ENCODE results near the gene SIRT2. TPM values are rescaled to one million over a fixed set of nuclear protein-coding genes. Genes with fewer than 3 reads are reported as not detected.

Gene SIRT2
- total and polyA plus RNA-seq, 2 experiments from 2014 or later: 41.3 to 64.4 TPM

DNA sequence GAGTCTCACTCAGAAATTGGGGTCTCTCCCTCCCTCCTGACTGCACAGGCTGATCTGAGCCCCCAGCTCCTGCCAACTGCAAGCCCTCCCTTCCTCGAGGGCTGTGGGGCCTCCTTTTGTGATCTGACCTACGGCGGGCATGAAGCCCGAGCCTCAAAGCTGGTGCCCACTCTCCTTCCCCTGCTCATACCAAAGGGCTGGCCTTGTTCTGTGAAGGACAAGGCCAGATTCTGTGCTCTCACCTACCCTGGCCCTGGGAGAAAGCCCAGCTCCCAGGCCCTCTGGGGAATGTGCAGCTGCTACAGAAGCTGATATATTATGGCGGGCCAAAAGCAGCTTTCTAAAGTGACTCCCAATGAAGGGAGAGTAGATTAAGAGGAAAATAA lies 58.8 kb downstream of the SIRT2 start:
- Histone ChIP-seq H3K4me2 (ENCODE audit: unreplicated experiment) (no peak overlapping the region), H3K27ac (no peak overlapping the region), H3K36me3 (ENCODE audit: low read depth) (peaks cover 91% of the 10 kb centered on the region), H3K79me2 (ENCODE audit: insufficient read depth) (peaks cover 68% of the 10 kb centered on the region), H3K9me3 (ENCODE audit: low read depth) (no peaks in the 10 kb centered on the region), H3K9ac (no peak overlapping the region), H4K20me1 (ENCODE audit: insufficient read depth) (peaks cover 5% of the 10 kb centered on the region; the same call in 1 of the 2 replicates), H3K4me1 (ENCODE audit: insufficient read depth) (peaks cover 6% of the 10 kb centered on the region; the same call in 1 of the 2 replicates), H2AFZ (no peak overlapping the region), H3K4me3 (no peak overlapping the region), H3F3A (ENCODE audit: insufficient read depth) (peaks cover 62% of the 10 kb centered on the region), H3K9me2 (ENCODE audit: insufficient read depth) (no peaks in the 10 kb centered on the region), H3K27me3 (replicated peaks; ENCODE audit: insufficient read depth) (no peaks in the 10 kb centered on the region)
- WGBS, 2 experiments (ENCODE audit: low coverage in 1 of 2, low lambda C conversion rate in 2 of 2, missing lambda C conversion rate in 2 of 2): 95 to 96% methylated on average over 5 of the region's 5 CpGs
- no peak for DNase-seq
- in situ Hi-C loops (cut with MboI): no loop called here
- TF ChIP-seq EZH2 (IDR thresholded peaks at IDR 0.05; ENCODE audit: insufficient read depth, poor library complexity, severe bottlenecking) (no peak), EZH2phosphoT487 (IDR thresholded peaks at IDR 0.05; ENCODE audit: insufficient read depth, low read depth) (no peak)

GRCh38 chr19:38839816-38840582 lies 59.4 kb downstream of the SIRT2 start:
- Histone ChIP-seq H3K27ac (peak overlapping the region; percentile 35; the same call in 1 of the 2 replicates), H2AFZ (no peak overlapping the region), H3F3A (ENCODE audit: insufficient read depth) (peaks cover 68% of the 10 kb centered on the region), H3K9ac (no peak overlapping the region), H3K79me2 (ENCODE audit: insufficient read depth) (peaks cover 62% of the 10 kb centered on the region), H3K4me2 (ENCODE audit: unreplicated experiment) (no peak overlapping the region), H3K9me3 (ENCODE audit: low read depth) (no peaks in the 10 kb centered on the region), H4K20me1 (ENCODE audit: insufficient read depth) (peaks cover 5% of the 10 kb centered on the region; the same call in 1 of the 2 replicates), H3K9me2 (ENCODE audit: insufficient read depth) (no peaks in the 10 kb centered on the region), H3K4me3 (no peak overlapping the region), H3K4me1 (ENCODE audit: insufficient read depth) (peaks cover 8% of the 10 kb centered on the region; the same call in 1 of the 2 replicates), H3K36me3 (ENCODE audit: low read depth) (peaks cover 86% of the 10 kb centered on the region), H3K27me3 (replicated peaks; ENCODE audit: insufficient read depth) (no peaks in the 10 kb centered on the region)
- in situ Hi-C loops (cut with MboI): no loop called here
- DNase-seq: peak; percentile 45
- WGBS, 2 experiments (ENCODE audit: low coverage in 1 of 2, low lambda C conversion rate in 2 of 2, missing lambda C conversion rate in 2 of 2): 63 to 79% methylated on average over 12 to 27 of the region's 28 CpGs
- TF ChIP-seq EZH2 (IDR thresholded peaks at IDR 0.05; ENCODE audit: insufficient read depth, poor library complexity, severe bottlenecking): no peak
- no peak for TF ChIP-seq EZH2phosphoT487 (IDR thresholded peaks at IDR 0.05; ENCODE audit: insufficient read depth, low read depth)

DNA sequence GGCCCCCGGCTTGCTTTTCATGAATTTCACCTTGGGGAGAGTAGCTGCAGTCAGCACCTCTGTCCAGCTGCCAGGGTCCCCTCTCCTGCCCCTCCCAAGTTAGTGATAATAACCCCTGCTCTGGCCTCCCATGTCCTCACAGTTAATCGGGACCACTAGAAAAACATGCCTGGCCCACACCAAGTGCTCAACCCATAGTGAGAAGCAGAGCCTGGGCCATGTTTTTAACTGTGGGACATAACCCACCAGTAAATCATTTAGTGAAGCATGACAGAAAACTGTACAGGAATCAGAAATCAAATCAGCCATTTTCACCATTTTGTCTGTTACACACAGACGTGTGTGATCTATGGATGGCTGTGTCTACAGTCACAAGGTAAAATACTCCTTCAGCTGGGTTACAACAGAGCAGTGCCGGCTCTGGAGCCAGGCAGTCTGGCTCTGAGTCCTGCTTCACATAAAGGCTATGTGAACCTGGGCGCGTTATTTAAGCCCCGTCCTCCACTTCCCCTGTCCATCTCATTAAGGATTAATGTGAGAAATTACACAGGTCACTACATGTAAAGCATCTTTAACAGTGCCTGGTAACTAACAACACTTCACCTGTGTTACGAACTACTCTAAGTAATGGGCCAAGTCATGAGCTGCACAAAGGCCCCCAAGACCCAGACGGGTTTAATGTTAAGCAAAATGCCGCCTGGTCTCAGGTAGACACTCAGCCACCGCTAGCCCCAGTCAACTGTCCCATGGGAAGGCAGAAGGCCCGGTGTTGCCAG lies 60.2 kb downstream of the SIRT2 start:
- 89 to 91% methylated on average over 12 of the region's 12 CpGs for WGBS, 2 experiments (ENCODE audit: low coverage in 1 of 2, low lambda C conversion rate in 2 of 2, missing lambda C conversion rate in 2 of 2)
- no peak overlapping the region for H3K9ac ChIP-seq
- peaks cover 78% of the 10 kb centered on the region for H3K36me3 ChIP-seq (ENCODE audit: low read depth)
- in situ Hi-C loops (cut with MboI): no loop called here
- H4K20me1 ChIP-seq (ENCODE audit: insufficient read depth): peaks cover 5% of the 10 kb centered on the region; the same call in 1 of the 2 replicates
- no peak overlapping the region for H3K4me3 ChIP-seq
- DNase-seq: no peak
- H3K4me2 ChIP-seq (ENCODE audit: unreplicated experiment): no peak overlapping the region
- H3K27me3 ChIP-seq (replicated peaks; ENCODE audit: insufficient read depth): no peaks in the 10 kb centered on the region
- H3K9me3 ChIP-seq (ENCODE audit: low read depth): no peaks in the 10 kb centered on the region
- H3K4me1 ChIP-seq (ENCODE audit: insufficient read depth): peaks cover 8% of the 10 kb centered on the region; the same call in 1 of the 2 replicates
- H3K79me2 ChIP-seq (ENCODE audit: insufficient read depth): peaks cover 54% of the 10 kb centered on the region
- no peak for TF ChIP-seq EZH2 (IDR thresholded peaks at IDR 0.05; ENCODE audit: insufficient read depth, poor library complexity, severe bottlenecking)
- TF ChIP-seq EZH2phosphoT487 (IDR thresholded peaks at IDR 0.05; ENCODE audit: insufficient read depth, low read depth): no peak
- no peak overlapping the region for H2AFZ ChIP-seq
- no peaks in the 10 kb centered on the region for H3K9me2 ChIP-seq (ENCODE audit: insufficient read depth)
- H3K27ac ChIP-seq: peak overlapping the region; percentile 35
- H3F3A ChIP-seq (ENCODE audit: insufficient read depth): peaks cover 76% of the 10 kb centered on the region

DNA sequence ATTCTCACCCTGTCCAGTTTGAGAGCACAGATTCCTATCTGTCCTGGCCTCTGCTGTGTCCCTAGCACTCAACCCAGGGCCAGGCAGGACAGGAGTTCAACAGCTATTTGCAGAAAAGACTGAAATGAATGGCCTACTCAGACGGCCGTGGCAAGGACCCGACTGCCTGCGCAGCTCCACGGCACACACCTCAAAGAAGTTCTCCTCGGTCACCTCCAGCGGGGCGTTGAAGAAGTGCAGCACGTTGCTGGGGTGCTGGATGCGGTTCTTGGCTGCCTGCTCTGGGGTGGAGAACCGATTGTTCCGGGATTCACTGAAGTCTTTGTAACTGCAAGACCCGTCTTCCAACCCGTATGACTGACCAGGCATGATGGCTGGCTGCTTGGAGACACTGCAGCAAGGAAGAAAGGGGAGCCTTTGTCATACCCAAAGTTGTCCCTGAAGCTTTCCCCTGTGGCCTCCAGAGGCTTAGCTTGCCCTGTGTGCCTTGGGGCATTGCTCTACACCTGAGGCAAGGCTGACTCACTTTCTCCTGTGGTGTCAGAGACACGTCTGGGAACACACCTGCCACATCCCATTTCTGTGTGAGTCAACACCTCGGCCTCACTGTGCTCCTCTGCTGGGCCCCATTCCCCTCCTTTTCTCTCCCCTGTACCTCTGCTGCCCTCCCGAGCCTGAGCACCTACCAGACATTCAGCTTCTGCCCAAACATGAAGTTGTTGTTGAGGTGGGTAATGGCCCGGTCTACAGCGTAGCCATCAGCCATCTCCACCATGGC lies 61.0 kb downstream of the SIRT2 start:
- Histone ChIP-seq H3K4me2 (ENCODE audit: unreplicated experiment) (no peak overlapping the region), H3K4me1 (ENCODE audit: insufficient read depth) (peaks cover 8% of the 10 kb centered on the region; the same call in 1 of the 2 replicates), H3K27ac (peak overlapping the region; percentile 35), H2AFZ (no peak overlapping the region), H3F3A (ENCODE audit: insufficient read depth) (peaks cover 81% of the 10 kb centered on the region), H3K27me3 (replicated peaks; ENCODE audit: insufficient read depth) (no peaks in the 10 kb centered on the region), H4K20me1 (ENCODE audit: insufficient read depth) (peaks cover 5% of the 10 kb centered on the region; the same call in 1 of the 2 replicates), H3K4me3 (no peak overlapping the region), H3K9ac (no peak overlapping the region), H3K36me3 (ENCODE audit: low read depth) (peaks cover 70% of the 10 kb centered on the region), H3K9me3 (ENCODE audit: low read depth) (no peaks in the 10 kb centered on the region), H3K79me2 (ENCODE audit: insufficient read depth) (peaks cover 46% of the 10 kb centered on the region), H3K9me2 (ENCODE audit: insufficient read depth) (no peaks in the 10 kb centered on the region)
- in situ Hi-C loops (cut with MboI): no loop called here
- WGBS, 2 experiments (ENCODE audit: low coverage in 1 of 2, low lambda C conversion rate in 2 of 2, missing lambda C conversion rate in 2 of 2): 77 to 83% methylated on average over 19 of the region's 19 CpGs
- no peak for DNase-seq
- TF ChIP-seq EZH2phosphoT487 (IDR thresholded peaks at IDR 0.05; ENCODE audit: insufficient read depth, low read depth): no peak
- TF ChIP-seq EZH2 (IDR thresholded peaks at IDR 0.05; ENCODE audit: insufficient read depth, poor library complexity, severe bottlenecking): no peak

Measured in GM23248 (cell line).